ENCODE data around the gene WSB1. TPM values are rescaled to one million over a fixed set of nuclear protein-coding genes. Genes with fewer than 3 reads are reported as not detected.

The WSB1 gene
- total and polyA plus RNA-seq, 2 of the 8 experiments (the other 6 are each of a cell fraction or from before 2014, with no cell fraction given): 113 to 140 TPM

- H3K27ac ChIP-seq (ENCODE audit: low read depth, low read length): no peak overlapping the region
- no peak overlapping the region for H2BK20ac ChIP-seq (ENCODE audit: low read length)
- no peak overlapping the region for H3K18ac ChIP-seq (ENCODE audit: extremely low read depth, low read length)
- WGBS, 2 experiments (ENCODE audit: extremely low coverage in 1 of 2, insufficient coverage in 1 of 2, insufficient read length in 1 of 2, insufficient replicate concordance in 2 of 2, low coverage in 1 of 2, low lambda C conversion rate in 2 of 2, missing lambda C conversion rate in 1 of 2): 94% methylated on average over 10 of the region's 10 CpGs; no CpG with 5 or more reads in 1 of the 2 experiments
- no peak overlapping the region for H3K23ac ChIP-seq (ENCODE audit: insufficient read length)
- no peak overlapping the region for H2AK5ac ChIP-seq (ENCODE audit: low read depth, low read length)
- H3K79me1 ChIP-seq (ENCODE audit: low read depth, low read length): no peaks in the 10 kb centered on the region
- H3K23me2 ChIP-seq (ENCODE audit: low read depth, low read length): peaks cover 3% of the 10 kb centered on the region; the same call in 1 of the 2 replicates
- DNase-seq (ENCODE audit: low read depth in 1 of 2, low spot score in 2 of 2) (no peak), FAIRE-seq (no peak)
- H2BK5ac ChIP-seq (ENCODE audit: low read depth, low read length): no peak overlapping the region
- H3K79me2 ChIP-seq (ENCODE audit: control insufficient read depth in 1 of 2, insufficient read depth in 2 of 2, low read length in 2 of 2): no peaks in the 10 kb centered on the region
- H3K4me3 ChIP-seq (ENCODE audit: extremely low read depth in 1 of 4, insufficient read depth in 2 of 4, low read depth in 3 of 4, low read length in 4 of 4): no peak overlapping the region
- no peak overlapping the region for H3K4me2 ChIP-seq (ENCODE audit: insufficient read depth in 1 of 2, low read depth in 2 of 2, low read length in 2 of 2)
- H4K20me1 ChIP-seq (replicated peaks in 1 of 2; ENCODE audit: control insufficient read depth in 1 of 2, insufficient read depth in 2 of 2, low read length in 2 of 2): no peaks in the 10 kb centered on the region
- H3K4ac ChIP-seq (replicated peaks; ENCODE audit: insufficient read length, low read depth, low read length): no peak overlapping the region
- no peaks in the 10 kb centered on the region; a peak in 1 of 7 replicates for H3K27me3 ChIP-seq (replicated peaks in 1 of 4; ENCODE audit: control insufficient read depth in 3 of 4, extremely low read depth in 1 of 4, insufficient read depth in 3 of 4, low read length in 3 of 4)
- H3K14ac ChIP-seq (ENCODE audit: insufficient read length): no peak overlapping the region
- H4K91ac ChIP-seq (replicated peaks; ENCODE audit: insufficient read length, low read length): no peak overlapping the region
- POLR2A ChIA-PET (ENCODE audit: partially characterized antibody): interaction anchor here (5.7 kb wide), 1 partner anchor 12 kb away, joined by 46 read pairs; the partner anchor contains the start of gene WSB1
- no peak overlapping the region for H3K9ac ChIP-seq (replicated peaks in 1 of 4; ENCODE audit: extremely low read depth in 1 of 4, low read depth in 3 of 4, low read length in 3 of 4)
- H3K4me1 ChIP-seq (replicated peaks in 1 of 4; ENCODE audit: control insufficient read depth in 3 of 4, insufficient read depth in 4 of 4, low read length in 3 of 4): peaks cover 0 to 4% (median 2%) of the 10 kb centered on the region in 4 experiments; a peak in 3 of 7 replicates
- no peak overlapping the region for H2BK12ac ChIP-seq (ENCODE audit: low read depth, low read length)
- 0 out of 2 replicates have a peak overlapping the region, but pooled peaks have one; percentile 71 for H4K8ac ChIP-seq (ENCODE audit: extremely low read depth, insufficient read depth, low read length)
- H3K9me3 ChIP-seq (ENCODE audit: insufficient read depth in 2 of 2, low read depth in 1 of 2, low read length in 1 of 2): no peaks in the 10 kb centered on the region
- no peaks in the 10 kb centered on the region for H3K36me3 ChIP-seq (ENCODE audit: control insufficient read depth in 2 of 4, insufficient read depth in 4 of 4, low read length in 3 of 4)
- CTCF ChIA-PET (ENCODE audit: partially characterized antibody): interaction anchor here (1.2 kb wide), 1 partner anchor 13 kb away, joined by 4 read pairs; no protein-coding TSS in a partner anchor
- no peak overlapping the region for H2AFZ ChIP-seq (ENCODE audit: low read length)
- no peak overlapping the region for H4K5ac ChIP-seq (ENCODE audit: insufficient read length, low read depth, low read length)
- no peak overlapping the region for H2BK120ac ChIP-seq (replicated peaks; ENCODE audit: low read depth, low read length)
- H2BK15ac ChIP-seq (ENCODE audit: low read length): no peak overlapping the region
- TF ChIP-seq SUZ12 (IDR thresholded peaks at IDR 0.05; ENCODE audit: low read length) (no peak), TEAD4 (IDR thresholded peaks at IDR 0.05; ENCODE audit: low read depth, low read length) (no peak), HDAC2 (IDR thresholded peaks at IDR 0.05; ENCODE audit: borderline replicate concordance in 1 of 2, low read depth in 2 of 2, low read length in 2 of 2) (no peak), HDAC6 (IDR thresholded peaks at IDR 0.05; ENCODE audit: low read depth, low read length) (no peak), NRF1 (IDR thresholded peaks at IDR 0.05; ENCODE audit: low read depth, low read length) (no peak), YY1 (IDR thresholded peaks at IDR 0.05; ENCODE audit: low read depth, low read length) (no peak), TBP (IDR thresholded peaks at IDR 0.05; ENCODE audit: low read depth, low read length) (no peak), BCL11A (IDR thresholded peaks at IDR 0.05; ENCODE audit: low read depth in 2 of 2, low read length in 2 of 2) (no peak)
- H3K56ac ChIP-seq (replicated peaks; ENCODE audit: insufficient read length, low read depth, low read length): no peak overlapping the region
Observed at GRCh38 chr17:27280527-27280926, 13.4 kb upstream of the WSB1 start.

All from H1 (cell line).